ENCODE data around the gene LIN54.

DNA sequence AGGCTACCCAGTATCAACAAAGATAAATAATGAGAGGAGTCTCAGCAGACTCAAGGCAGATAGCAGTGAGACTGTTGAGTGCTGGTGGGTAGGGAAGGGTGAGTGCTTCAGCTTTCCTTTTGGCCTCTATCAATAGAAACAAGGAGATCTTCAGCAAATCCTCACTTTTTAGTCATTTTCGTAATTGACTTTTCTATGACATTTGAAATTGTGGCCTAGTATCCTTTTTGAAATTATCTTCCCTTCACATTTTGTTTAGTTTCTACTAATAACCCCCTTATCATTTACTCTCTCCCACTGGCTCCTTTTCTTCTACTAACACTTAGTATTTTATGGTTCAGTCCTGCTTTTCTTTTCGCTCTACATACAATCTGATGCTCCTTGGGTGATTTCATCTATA, 44.9 kb downstream of the LIN54 start:
- TF ChIP-seq, protein P1, sequence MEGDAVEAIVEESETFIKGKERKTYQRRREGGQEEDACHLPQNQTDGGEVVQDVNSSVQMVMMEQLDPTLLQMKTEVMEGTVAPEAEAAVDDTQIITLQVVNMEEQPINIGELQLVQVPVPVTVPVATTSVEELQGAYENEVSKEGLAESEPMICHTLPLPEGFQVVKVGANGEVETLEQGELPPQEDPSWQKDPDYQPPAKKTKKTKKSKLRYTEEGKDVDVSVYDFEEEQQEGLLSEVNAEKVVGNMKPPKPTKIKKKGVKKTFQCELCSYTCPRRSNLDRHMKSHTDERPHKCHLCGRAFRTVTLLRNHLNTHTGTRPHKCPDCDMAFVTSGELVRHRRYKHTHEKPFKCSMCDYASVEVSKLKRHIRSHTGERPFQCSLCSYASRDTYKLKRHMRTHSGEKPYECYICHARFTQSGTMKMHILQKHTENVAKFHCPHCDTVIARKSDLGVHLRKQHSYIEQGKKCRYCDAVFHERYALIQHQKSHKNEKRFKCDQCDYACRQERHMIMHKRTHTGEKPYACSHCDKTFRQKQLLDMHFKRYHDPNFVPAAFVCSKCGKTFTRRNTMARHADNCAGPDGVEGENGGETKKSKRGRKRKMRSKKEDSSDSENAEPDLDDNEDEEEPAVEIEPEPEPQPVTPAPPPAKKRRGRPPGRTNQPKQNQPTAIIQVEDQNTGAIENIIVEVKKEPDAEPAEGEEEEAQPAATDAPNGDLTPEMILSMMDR (conservative IDR thresholded peaks at IDR 0.05; ENCODE audit: low read length), result no peak
- no peak for TF ChIP-seq EZH2phosphoT487 (IDR thresholded peaks at IDR 0.05; ENCODE audit: borderline replicate concordance, low read depth, low read length)

All from OCI-LY7 (cell line).